HG03045 (cell line): Measurements from ENCODE around the gene TRIM74.
"Not testable (repeated sequence)": the region's sequence is repeated elsewhere in the genome, so short reads cannot be mapped to it uniquely, and the experiment has no call there.

Experiments used
- ATAC-seq: cut with Tn5 transposase; IDR thresholded peaks from one replicate; pipeline ENCODE4 v1.9.1; 2021; ENCODE audit warnings: mild to moderate bottlenecking, moderate library complexity; ENCODE audit not compliant: unreplicated experiment

Gene TRIM74

DNA sequence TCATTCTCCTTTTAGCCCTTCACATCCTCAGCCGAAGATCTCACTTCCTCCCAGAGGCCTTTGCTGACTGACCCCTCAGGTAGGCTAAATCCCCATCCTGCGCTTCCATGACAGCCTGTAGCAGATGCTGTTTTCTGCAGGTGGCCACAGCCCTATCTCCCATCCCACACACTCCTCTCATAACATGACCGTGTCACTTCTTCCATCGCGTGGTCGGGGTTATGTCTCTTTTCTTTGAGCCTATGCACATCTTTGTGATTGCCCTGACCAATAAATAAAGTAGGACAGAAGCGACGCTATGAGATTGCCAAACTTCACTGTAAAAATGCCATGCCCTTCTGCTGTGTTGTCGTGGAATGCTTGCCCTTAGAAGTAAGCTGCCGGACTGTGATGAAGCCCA lies 55.5 kb downstream of the TRIM74 start:
- ATAC-seq, result not testable (repeated sequence)

- ATAC-seq, result not testable (repeated sequence)
Measured at GRCh38 chr7:72911395-72911794, 57.9 kb downstream of the TRIM74 start.
